Measurements from ENCODE around the gene GOLPH3L. TPM values are rescaled to one million over a fixed set of nuclear protein-coding genes. Genes with fewer than 3 reads are reported as not detected.
A peak's percentile ranks its signal among the peaks of the same experiment; 100 is the strongest.

Gene GOLPH3L
- polyA plus RNA-seq (2013, experiment 1 of 2) = 22.9 TPM
- polyA plus RNA-seq (2013, experiment 2 of 2) = 24.4 TPM

DNA sequence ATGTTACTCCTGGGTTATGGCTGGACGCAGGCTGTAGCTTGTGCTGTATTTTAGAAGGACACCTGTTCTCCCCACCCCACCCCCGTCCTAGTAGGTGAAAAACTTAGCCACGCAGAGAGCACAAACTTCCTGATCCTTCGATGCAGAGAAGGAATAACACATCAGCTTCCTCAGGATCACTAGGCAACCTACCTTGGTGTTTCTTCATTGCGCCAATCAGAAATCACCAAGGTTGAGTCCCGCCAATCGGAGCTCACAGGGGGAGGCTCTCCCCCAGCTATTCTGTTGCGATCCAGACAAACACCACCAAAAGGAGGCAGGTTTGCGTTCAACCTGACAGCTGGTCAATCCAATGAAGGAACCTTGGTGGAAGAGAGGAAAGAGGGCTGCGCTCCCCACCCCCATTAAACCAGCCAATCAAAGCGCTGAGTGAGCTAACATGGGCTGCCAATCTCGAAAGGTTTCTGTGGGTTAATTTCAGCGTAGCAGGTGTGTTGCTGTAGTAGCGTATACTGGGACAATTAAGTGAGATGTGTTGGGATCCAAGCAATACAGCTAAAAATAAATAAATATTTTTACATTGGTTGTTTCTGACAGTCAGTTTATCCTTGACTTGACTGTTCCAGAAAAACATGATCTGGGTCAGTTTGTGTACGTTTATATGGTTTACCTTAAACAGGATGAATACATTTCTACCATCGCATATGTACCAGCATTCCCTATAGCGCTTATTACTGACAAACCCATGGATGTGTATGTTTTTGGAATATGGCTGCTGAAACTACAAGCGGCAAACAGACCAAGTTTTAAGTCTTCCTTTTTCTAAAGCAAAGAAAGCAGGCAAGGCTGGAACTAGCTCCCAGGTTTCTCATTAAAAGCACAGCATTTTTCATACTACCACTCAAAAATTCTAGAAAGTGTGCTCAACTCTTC, at the start of gene GOLPH3L:
Gene GOLPH3L (minus strand): TSS at position 160 of the 933 bp plus-strand sequence. CDS start 2,316 bp downstream, outside the sequence.
- H3K4ac ChIP-seq (ENCODE audit: low read length) = no peak within 1 kb of the TSS
- H2BK15ac ChIP-seq (ENCODE audit: low read length) = no peak within 1 kb of the TSS
- peak within 1 kb of the TSS; percentile 88 for H3K9ac ChIP-seq (ENCODE audit: low read depth, low read length, poor library complexity)
- no peak within 1 kb of the TSS for H2BK120ac ChIP-seq (ENCODE audit: low read depth, low read length)
- H4K91ac ChIP-seq (ENCODE audit: low read depth, low read length, poor library complexity) = no peak within 1 kb of the TSS
- H2BK12ac ChIP-seq (ENCODE audit: low read length) = no peak within 1 kb of the TSS
- no peak within 1 kb of the TSS for H3K23ac ChIP-seq (ENCODE audit: low read depth, low read length, poor library complexity)
- WGBS, 2 donors (ENCODE audit: extremely low coverage in 2 of 2, insufficient read length in 2 of 2, insufficient replicate concordance in 1 of 2) = no CpG with 5 or more reads among the region's 18 CpGs
- peak; percentile 96 for DNase-seq (ENCODE audit: low spot score)
- peaks cover 0 to 6% of the 10 kb centered on the region in 2 donors for H3K4me1 ChIP-seq (ENCODE audit: control insufficient read depth in 2 of 2, insufficient read depth in 1 of 2, low read depth in 1 of 2, low read length in 2 of 2)
- no peak within 1 kb of the TSS for H2BK5ac ChIP-seq (ENCODE audit: low read length)
- H3K4me2 ChIP-seq (ENCODE audit: insufficient read depth, low read length, poor library complexity, severe bottlenecking) = peak within 1 kb of the TSS; percentile 32
- no peak within 1 kb of the TSS for H3K14ac ChIP-seq (ENCODE audit: low read length)
- H3K27me3 ChIP-seq (ENCODE audit: control insufficient read depth in 3 of 3, insufficient read depth in 3 of 3, low read depth in 1 of 3, low read length in 3 of 3) = no peaks in the 10 kb centered on the region
- peak within 1 kb of the TSS; percentile 82 for H2AFZ ChIP-seq (ENCODE audit: low read length)
- peak within 1 kb of the TSS; percentile 77 to 87 for H3K4me3 ChIP-seq (ENCODE audit: low read length in 2 of 2)
- H3K18ac ChIP-seq (ENCODE audit: low read length) = peak within 1 kb of the TSS; percentile 77
- H3K79me1 ChIP-seq (ENCODE audit: low read depth, low read length) = no peaks in the 10 kb centered on the region
- H3K27ac ChIP-seq (replicated peaks; ENCODE audit: low read length) = peak within 1 kb of the TSS; percentile 58
- H2AK5ac ChIP-seq (ENCODE audit: low read depth, low read length) = no peak within 1 kb of the TSS
- no peaks in the 10 kb centered on the region for H3K9me3 ChIP-seq (replicated peaks in 1 of 2; ENCODE audit: control insufficient read depth in 2 of 2, insufficient read depth in 1 of 2, low read depth in 1 of 2, low read length in 2 of 2)
- H3K36me3 ChIP-seq (replicated peaks in 1 of 2; ENCODE audit: control insufficient read depth in 2 of 2, insufficient read depth in 2 of 2, low read length in 2 of 2) = peaks cover 0 to 25% of the 10 kb centered on the region in 2 donors
- no peak within 1 kb of the TSS for H4K8ac ChIP-seq (ENCODE audit: low read depth, low read length)

- Histone ChIP-seq H3K4ac (ENCODE audit: low read length) (no peak overlapping the region), H2BK12ac (ENCODE audit: low read length) (no peak overlapping the region), H3K18ac (ENCODE audit: low read length) (no peak overlapping the region), H2BK120ac (ENCODE audit: low read depth, low read length) (no peak overlapping the region), H3K27me3 (ENCODE audit: control insufficient read depth in 3 of 3, insufficient read depth in 3 of 3, low read depth in 1 of 3, low read length in 3 of 3) (no peaks in the 10 kb centered on the region), H3K14ac (ENCODE audit: low read length) (no peak overlapping the region), H4K91ac (ENCODE audit: low read depth, low read length, poor library complexity) (no peak overlapping the region), H3K4me3 (ENCODE audit: low read length in 2 of 2) (no peak overlapping the region), H3K4me1 (ENCODE audit: control insufficient read depth in 2 of 2, insufficient read depth in 1 of 2, low read depth in 1 of 2, low read length in 2 of 2) (no peaks in the 10 kb centered on the region), H2BK5ac (ENCODE audit: low read length) (no peak overlapping the region), H3K79me1 (ENCODE audit: low read depth, low read length) (no peaks in the 10 kb centered on the region), H2BK15ac (ENCODE audit: low read length) (no peak overlapping the region), H3K36me3 (replicated peaks in 1 of 2; ENCODE audit: control insufficient read depth in 2 of 2, insufficient read depth in 2 of 2, low read length in 2 of 2) (no peaks in the 10 kb centered on the region), H3K4me2 (ENCODE audit: insufficient read depth, low read length, poor library complexity, severe bottlenecking) (no peak overlapping the region), H3K23ac (ENCODE audit: low read depth, low read length, poor library complexity) (no peak overlapping the region), H4K8ac (ENCODE audit: low read depth, low read length) (no peak overlapping the region), H3K9ac (ENCODE audit: low read depth, low read length, poor library complexity) (no peak overlapping the region), H2AK5ac (ENCODE audit: low read depth, low read length) (no peak overlapping the region), H3K9me3 (replicated peaks in 1 of 2; ENCODE audit: control insufficient read depth in 2 of 2, insufficient read depth in 1 of 2, low read depth in 1 of 2, low read length in 2 of 2) (no peaks in the 10 kb centered on the region), H3K27ac (replicated peaks; ENCODE audit: low read length) (no peak overlapping the region), H2AFZ (ENCODE audit: low read length) (no peak overlapping the region)
- DNase-seq (ENCODE audit: low spot score) = no peak
- WGBS, 2 donors (ENCODE audit: extremely low coverage in 2 of 2, insufficient read length in 2 of 2, insufficient replicate concordance in 1 of 2) = no CpG with 5 or more reads among the region's 3 CpGs
These were observed 33.3 kb upstream of the GOLPH3L start for GRCh38 chr1:150730130-150730721.

DNA sequence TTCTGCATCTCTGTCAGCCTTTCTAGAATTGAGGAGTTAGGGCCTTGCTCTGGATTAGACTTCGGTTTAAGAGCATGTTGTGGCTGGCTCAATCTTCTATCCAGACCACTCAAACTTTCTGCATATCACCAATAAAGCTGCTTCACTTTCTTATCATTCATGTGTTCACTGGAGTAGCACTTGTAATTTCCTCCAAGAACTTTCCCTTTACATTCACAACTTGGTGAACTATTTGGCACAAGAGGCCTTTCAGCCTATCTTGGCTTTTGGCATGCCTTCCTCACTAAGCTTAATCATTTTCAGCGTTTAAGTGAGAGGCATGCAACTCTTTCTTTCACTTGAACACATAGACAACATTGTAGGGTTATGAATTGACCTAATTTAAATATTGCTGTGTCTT, 27.4 kb upstream of the GOLPH3L start:
- Histone ChIP-seq H3K9ac (ENCODE audit: low read depth, low read length, poor library complexity) (no peak overlapping the region), H3K4ac (ENCODE audit: low read length) (no peak overlapping the region), H3K4me2 (ENCODE audit: insufficient read depth, low read length, poor library complexity, severe bottlenecking) (no peak overlapping the region), H3K4me3 (ENCODE audit: low read length in 2 of 2) (no peak overlapping the region), H3K4me1 (ENCODE audit: control insufficient read depth in 2 of 2, insufficient read depth in 1 of 2, low read depth in 1 of 2, low read length in 2 of 2) (no peaks in the 10 kb centered on the region), H3K36me3 (replicated peaks in 1 of 2; ENCODE audit: control insufficient read depth in 2 of 2, insufficient read depth in 2 of 2, low read length in 2 of 2) (no peaks in the 10 kb centered on the region), H3K14ac (ENCODE audit: low read length) (no peak overlapping the region), H2BK15ac (ENCODE audit: low read length) (no peak overlapping the region), H3K27me3 (ENCODE audit: control insufficient read depth in 3 of 3, insufficient read depth in 3 of 3, low read depth in 1 of 3, low read length in 3 of 3) (no peaks in the 10 kb centered on the region), H4K91ac (ENCODE audit: low read depth, low read length, poor library complexity) (no peak overlapping the region), H3K79me1 (ENCODE audit: low read depth, low read length) (no peaks in the 10 kb centered on the region), H2BK120ac (ENCODE audit: low read depth, low read length) (no peak overlapping the region), H3K23ac (ENCODE audit: low read depth, low read length, poor library complexity) (no peak overlapping the region), H3K27ac (replicated peaks; ENCODE audit: low read length) (no peak overlapping the region), H2BK5ac (ENCODE audit: low read length) (no peak overlapping the region), H2AFZ (ENCODE audit: low read length) (no peak overlapping the region), H2AK5ac (ENCODE audit: low read depth, low read length) (no peak overlapping the region), H2BK12ac (ENCODE audit: low read length) (no peak overlapping the region), H4K8ac (ENCODE audit: low read depth, low read length) (no peak overlapping the region), H3K9me3 (replicated peaks in 1 of 2; ENCODE audit: control insufficient read depth in 2 of 2, insufficient read depth in 1 of 2, low read depth in 1 of 2, low read length in 2 of 2) (peaks cover 0 to 2% of the 10 kb centered on the region in 2 donors), H3K18ac (ENCODE audit: low read length) (no peak overlapping the region)
- no peak for DNase-seq (ENCODE audit: low spot score)
- no CpG with 5 or more reads among the region's 2 CpGs for WGBS, 2 donors (ENCODE audit: extremely low coverage in 2 of 2, insufficient read length in 2 of 2, insufficient replicate concordance in 1 of 2)

GRCh38 chr1:150720703-150721102, 23.7 kb upstream of the GOLPH3L start, which contains the start of gene HORMAD1:
Gene HORMAD1, minus strand, starts transcription at chr1:150720895. Its CDS starts 1,390 bp downstream, at chr1:150719505.
- Histone ChIP-seq H3K27me3 (ENCODE audit: control insufficient read depth in 3 of 3, insufficient read depth in 3 of 3, low read depth in 1 of 3, low read length in 3 of 3) (no peaks in the 10 kb centered on the region), H2BK15ac (ENCODE audit: low read length) (no peak within 1 kb of the TSS), H3K4me3 (ENCODE audit: low read length in 2 of 2) (no peak within 1 kb of the TSS), H3K23ac (ENCODE audit: low read depth, low read length, poor library complexity) (peak within 1 kb of the TSS; percentile 89), H3K27ac (replicated peaks; ENCODE audit: low read length) (no peak within 1 kb of the TSS), H3K18ac (ENCODE audit: low read length) (peak within 1 kb of the TSS; percentile 83), H2BK12ac (ENCODE audit: low read length) (no peak within 1 kb of the TSS), H3K79me1 (ENCODE audit: low read depth, low read length) (no peaks in the 10 kb centered on the region), H2BK5ac (ENCODE audit: low read length) (no peak within 1 kb of the TSS), H4K91ac (ENCODE audit: low read depth, low read length, poor library complexity) (no peak within 1 kb of the TSS), H3K36me3 (replicated peaks in 1 of 2; ENCODE audit: control insufficient read depth in 2 of 2, insufficient read depth in 2 of 2, low read length in 2 of 2) (no peaks in the 10 kb centered on the region), H2AFZ (ENCODE audit: low read length) (no peak within 1 kb of the TSS), H3K4me2 (ENCODE audit: insufficient read depth, low read length, poor library complexity, severe bottlenecking) (no peak within 1 kb of the TSS), H3K4me1 (ENCODE audit: control insufficient read depth in 2 of 2, insufficient read depth in 1 of 2, low read depth in 1 of 2, low read length in 2 of 2) (no peaks in the 10 kb centered on the region), H3K9me3 (replicated peaks in 1 of 2; ENCODE audit: control insufficient read depth in 2 of 2, insufficient read depth in 1 of 2, low read depth in 1 of 2, low read length in 2 of 2) (peaks cover 0 to 2% of the 10 kb centered on the region in 2 donors), H4K8ac (ENCODE audit: low read depth, low read length) (no peak within 1 kb of the TSS), H2AK5ac (ENCODE audit: low read depth, low read length) (no peak within 1 kb of the TSS), H2BK120ac (ENCODE audit: low read depth, low read length) (no peak within 1 kb of the TSS), H3K14ac (ENCODE audit: low read length) (peak within 1 kb of the TSS; percentile 56), H3K9ac (ENCODE audit: low read depth, low read length, poor library complexity) (no peak within 1 kb of the TSS), H3K4ac (ENCODE audit: low read length) (no peak within 1 kb of the TSS)
- WGBS, 2 donors (ENCODE audit: extremely low coverage in 2 of 2, insufficient read length in 2 of 2, insufficient replicate concordance in 1 of 2) = no CpG with 5 or more reads among the region's 24 CpGs
- no peak for DNase-seq (ENCODE audit: low spot score)

All from neuronal stem cell (in vitro differentiated cells).